Fibroblast of the conjunctiva (primary cell): ENCODE measurements around the gene DEXI.
"Not testable (repeated sequence)": the region's sequence is repeated elsewhere in the genome, so short reads cannot be mapped to it uniquely, and the experiment has no call there.

ENCODE experiments used
- DNase-seq: peaks from one replicate; pipeline ENCODE4 v3.0.0-alpha.2; 2010; ENCODE audit warnings: low read depth

The DEXI gene

GRCh38 chr16:10968498-10968897, 26.2 kb upstream of the DEXI start:
- DNase-seq: no peak

- no peak for DNase-seq
These were observed 25.7 kb upstream of the DEXI start for GRCh38 chr16:10967986-10968385.

GRCh38 chr16:10966559-10966958, 24.3 kb upstream of the DEXI start:
- DNase-seq: not testable (repeated sequence)

- DNase-seq: no peak
These were observed 23.9 kb upstream of the DEXI start for GRCh38 chr16:10966129-10966528.

GRCh38 chr16:10965440-10966061, 23.3 kb upstream of the DEXI start:
- DNase-seq: no peak

GRCh38 chr16:10964891-10965326, 22.6 kb upstream of the DEXI start:
- no peak for DNase-seq

- DNase-seq: peak; percentile 53
These were observed 22.0 kb upstream of the DEXI start for GRCh38 chr16:10964039-10964890.

- DNase-seq: no peak
These were observed 19.0 kb upstream of the DEXI start for GRCh38 chr16:10961231-10961630.

GRCh38 chr16:10959161-10959560, 16.9 kb upstream of the DEXI start:
- DNase-seq: no peak

- DNase-seq: no peak
These were observed 15.7 kb upstream of the DEXI start for GRCh38 chr16:10957771-10958482.

GRCh38 chr16:10954903-10955302, 12.6 kb upstream of the DEXI start:
- DNase-seq: no peak

- DNase-seq: peak; percentile 16
These were observed 8.8 kb upstream of the DEXI start for GRCh38 chr16:10951026-10951425.

GRCh38 chr16:10950393-10950792, 8.1 kb upstream of the DEXI start:
- no peak for DNase-seq

- no peak for DNase-seq
These were observed 7.2 kb upstream of the DEXI start for GRCh38 chr16:10949424-10949970.

- DNase-seq: no peak
These were observed 5.0 kb upstream of the DEXI start for GRCh38 chr16:10947211-10947787.

GRCh38 chr16:10946308-10946707, 4.0 kb upstream of the DEXI start:
- DNase-seq: no peak

- no peak for DNase-seq
These were observed 3.0 kb upstream of the DEXI start for GRCh38 chr16:10945065-10945787.

- DNase-seq: peak; percentile 91
These were observed 2.2 kb upstream of the DEXI start, which contains the start of gene CLEC16A for GRCh38 chr16:10944249-10945064. CLEC16A (plus strand) TSS chr16:10944564; CDS start chr16:10944718, 154 bp downstream.

GRCh38 chr16:10943064-10943353, 741 bp upstream of the DEXI start:
- no peak for DNase-seq

- DNase-seq: not testable (repeated sequence)
These were observed 325 bp downstream of the DEXI start for GRCh38 chr16:10941935-10942351.
